RWPE2 (cell line): Measurements from ENCODE around the gene ZCCHC9.

ENCODE experiments used
- ATAC-seq: fragments of 200-7000 bp; cut with Tn5 transposase; 3 replicates; pipeline ENCODE4 v1.9.1; 2021; ENCODE audit warnings: low read depth
- DNase-seq: peaks from one replicate; pipeline ENCODE4 v3.0.0-alpha.2; 2020; ENCODE audit warnings: low spot score
- H3K27ac ChIP-seq: fragments of 450-650 bp; 2 replicates; pipeline ENCODE4 v1.5.1; 2017; ENCODE audit warnings: mild to moderate bottlenecking; ENCODE audit not compliant: poor library complexity, severe bottlenecking
- H3K27me3 ChIP-seq: fragments of 250-450 bp; sonication (Bioruptor Pico); 2 replicates; pipeline ENCODE4 v1.5.1; 2021; ENCODE audit warnings: mild to moderate bottlenecking, moderate library complexity; ENCODE audit not compliant: insufficient read depth, poor library complexity, severe bottlenecking
- H3K36me3 ChIP-seq: fragments of 250-450 bp; sonication (Bioruptor Pico); 2 replicates; pipeline ENCODE4 v1.5.1; 2020; ENCODE audit warnings: low read depth, mild to moderate bottlenecking, moderate library complexity
- H3K4me1 ChIP-seq: fragments of 250-450 bp; sonication (Bioruptor Pico); 2 replicates; pipeline ENCODE4 v1.5.1; 2021; ENCODE audit warnings: mild to moderate bottlenecking, moderate library complexity; ENCODE audit not compliant: insufficient read depth, poor library complexity, severe bottlenecking
- H3K4me3 ChIP-seq: fragments of 250-450 bp; sonication (Bioruptor Pico); 2 replicates; pipeline ENCODE4 v1.5.1; 2021; ENCODE audit warnings: mild to moderate bottlenecking, moderate library complexity; ENCODE audit not compliant: severe bottlenecking
- H3K9me3 ChIP-seq: fragments of 250-450 bp; sonication (Bioruptor Pico); 2 replicates; pipeline ENCODE4 v1.5.1; 2021; ENCODE audit warnings: mild to moderate bottlenecking, moderate library complexity; ENCODE audit not compliant: severe bottlenecking
- CTCF ChIP-seq: fragments of 450-650 bp; IDR thresholded peaks from one replicate; pipeline ENCODE4 v1.5.1; 2017; ENCODE audit warnings: mild to moderate bottlenecking, moderate library complexity; ENCODE audit not compliant: poor library complexity, severe bottlenecking

The ZCCHC9 gene

GRCh38 chr5:81301271-81302015 is at the start of gene ZCCHC9:
ZCCHC9 (plus strand) TSS chr5:81301587; CDS start chr5:81304758, 3,171 bp downstream.
- Histone ChIP-seq H3K27ac (peak within 1 kb of the TSS; percentile 33), H3K27me3 (no peaks in the 10 kb centered on the region), H3K9me3 (no peaks in the 10 kb centered on the region), H3K4me3 (peak within 1 kb of the TSS; percentile 93), H3K4me1 (peaks cover 23% of the 10 kb centered on the region), H3K36me3 (peaks cover 39% of the 10 kb centered on the region)
- DNase-seq = peak; percentile 91
- peak; percentile 88 for ATAC-seq
- TF ChIP-seq CTCF = peak; percentile 15

GRCh38 chr5:81251922-81252321 is 49.5 kb upstream of the ZCCHC9 start:
- no peak for TF ChIP-seq CTCF

GRCh38 chr5:81252904-81253303 is 48.5 kb upstream of the ZCCHC9 start:
- H3K9me3 ChIP-seq = no peaks in the 10 kb centered on the region
- H3K27ac ChIP-seq = no peak overlapping the region
- no peak overlapping the region for H3K4me3 ChIP-seq
- H3K27me3 ChIP-seq = no peaks in the 10 kb centered on the region
- no peaks in the 10 kb centered on the region for H3K36me3 ChIP-seq
- no peak for ATAC-seq
- peaks cover 9% of the 10 kb centered on the region for H3K4me1 ChIP-seq
- DNase-seq = no peak
- TF ChIP-seq CTCF = no peak

More at GRCh38 chr5:81251922-81252321, 49.5 kb upstream of the ZCCHC9 start:
- no peak for ATAC-seq
- Histone ChIP-seq H3K4me3 (no peak overlapping the region), H3K4me1 (peaks cover 16% of the 10 kb centered on the region), H3K36me3 (no peaks in the 10 kb centered on the region), H3K9me3 (no peaks in the 10 kb centered on the region), H3K27me3 (no peaks in the 10 kb centered on the region), H3K27ac (no peak overlapping the region)
- DNase-seq = no peak

GRCh38 chr5:81253875-81254274 is 47.5 kb upstream of the ZCCHC9 start:
- peak; percentile 37; the same call in 1 of the 3 replicates for ATAC-seq

More at GRCh38 chr5:81253875-81254274, 47.5 kb upstream of the ZCCHC9 start:
- no peak overlapping the region for H3K4me3 ChIP-seq
- H3K9me3 ChIP-seq = no peaks in the 10 kb centered on the region
- no peaks in the 10 kb centered on the region for H3K36me3 ChIP-seq
- H3K27ac ChIP-seq = no peak overlapping the region
- TF ChIP-seq CTCF = no peak
- no peaks in the 10 kb centered on the region for H3K27me3 ChIP-seq
- no peak for DNase-seq
- peaks cover 7% of the 10 kb centered on the region for H3K4me1 ChIP-seq
